IPS DF 4.7 (cell line): ENCODE data around the gene ADAMTSL1.

Experiments
- DNase-seq: peaks from one replicate; pipeline ENCODE4 v3.0.0-alpha.2; 2013; ENCODE audit warnings: low spot score; ENCODE audit errors: extremely low read depth

The ADAMTSL1 gene

DNA sequence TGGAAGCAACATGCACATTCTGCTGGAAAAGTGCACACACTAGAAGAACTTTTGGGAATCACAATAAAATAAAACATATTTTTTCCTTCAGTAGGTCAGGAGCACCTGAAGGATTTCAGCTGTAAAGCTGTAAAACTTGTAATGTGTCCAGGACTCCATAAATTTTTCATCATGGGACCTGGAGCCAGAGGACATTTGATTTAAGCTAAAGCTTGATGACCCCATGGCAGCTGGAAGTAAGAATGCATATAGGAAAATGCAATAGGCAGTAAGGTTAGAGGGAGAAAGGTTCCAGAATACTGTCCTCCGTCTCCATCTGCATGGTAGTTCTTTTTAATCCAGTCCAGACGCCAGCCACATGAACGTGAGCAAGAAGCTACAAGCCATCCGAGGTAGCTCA, 166.0 kb downstream of the ADAMTSL1 start:
- no peak for DNase-seq

- DNase-seq = no peak
Measured at GRCh38 chr9:18658804-18659705, 185.1 kb downstream of the ADAMTSL1 start.

- no peak for DNase-seq
Measured at GRCh38 chr9:18660001-18660400, 186.0 kb downstream of the ADAMTSL1 start.

DNA sequence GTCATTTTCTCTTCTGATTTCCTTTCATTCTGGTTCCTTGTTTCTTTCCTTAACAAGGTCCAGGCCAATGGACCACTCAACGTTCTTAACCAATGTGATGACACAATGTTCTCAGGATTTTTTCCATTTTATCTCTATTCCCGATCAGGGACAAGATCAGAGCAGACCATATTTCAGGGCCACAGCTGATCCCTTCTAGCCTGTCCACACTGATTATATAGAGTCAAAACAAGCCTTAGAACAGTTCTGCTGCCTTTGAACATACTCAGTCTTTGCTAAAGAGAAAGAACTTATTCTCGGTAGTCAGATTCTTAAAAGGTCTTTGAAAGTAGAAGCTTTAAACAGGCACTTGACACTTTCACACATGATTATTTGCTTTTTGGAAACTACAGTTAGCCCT, 188.4 kb downstream of the ADAMTSL1 start:
- no peak for DNase-seq

- DNase-seq = no peak
Measured at GRCh38 chr9:18665947-18666346, 192.0 kb downstream of the ADAMTSL1 start.

DNA sequence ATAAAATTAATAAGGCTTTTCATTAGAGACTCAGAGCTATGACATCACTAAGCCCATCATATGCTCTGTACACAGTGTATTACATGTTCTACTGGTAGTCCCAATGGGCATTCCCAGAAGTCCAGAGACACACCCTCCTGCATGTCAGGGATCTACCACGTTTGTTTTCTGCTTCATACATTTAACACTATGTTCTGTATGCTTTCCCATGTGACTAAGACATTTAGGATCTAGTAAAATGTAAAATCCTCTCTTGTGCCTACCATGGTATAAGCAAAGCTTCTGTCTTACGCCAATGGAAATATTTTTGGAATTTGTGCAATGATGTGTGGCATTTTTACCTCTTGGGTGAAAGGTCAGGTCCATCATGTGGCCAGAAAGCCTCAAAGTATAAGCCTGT, 192.4 kb downstream of the ADAMTSL1 start:
- no peak for DNase-seq

DNA sequence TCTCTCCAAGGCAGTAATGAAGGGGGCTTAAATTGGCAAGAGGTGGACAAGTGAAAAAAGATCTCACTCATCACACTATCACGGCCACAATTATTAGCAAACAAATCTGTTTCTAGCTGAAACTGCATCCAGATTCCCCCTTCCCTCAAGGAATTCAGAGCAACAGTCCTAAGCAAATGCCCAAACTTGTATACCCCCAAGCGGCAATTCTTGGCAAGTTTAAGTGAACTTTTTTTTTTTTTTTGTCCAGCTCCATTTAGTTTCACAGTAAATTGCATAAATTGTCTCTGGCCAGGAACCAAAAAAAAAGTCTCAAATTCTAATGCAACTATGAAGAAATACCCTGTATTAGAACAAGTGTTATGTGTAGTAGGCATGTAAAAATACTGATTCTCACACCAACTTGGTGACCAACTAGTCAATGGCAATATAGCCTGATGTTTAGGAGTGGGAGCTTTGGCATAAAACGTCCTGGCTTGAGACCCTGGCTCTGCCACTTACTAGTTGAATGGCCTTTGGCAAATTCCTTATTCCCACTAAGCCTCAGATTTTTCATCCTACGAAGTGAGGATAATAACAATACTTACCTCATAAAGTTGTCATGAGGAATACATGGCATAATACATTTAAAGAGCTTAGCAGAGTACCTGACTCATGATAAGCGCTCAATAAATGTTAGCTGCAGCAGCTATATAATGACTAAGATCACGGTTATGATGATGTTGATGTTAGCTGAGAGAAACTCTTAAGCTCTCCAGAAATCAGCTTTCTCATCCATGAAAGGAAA, 193.2 kb downstream of the ADAMTSL1 start:
- DNase-seq = no peak

DNA sequence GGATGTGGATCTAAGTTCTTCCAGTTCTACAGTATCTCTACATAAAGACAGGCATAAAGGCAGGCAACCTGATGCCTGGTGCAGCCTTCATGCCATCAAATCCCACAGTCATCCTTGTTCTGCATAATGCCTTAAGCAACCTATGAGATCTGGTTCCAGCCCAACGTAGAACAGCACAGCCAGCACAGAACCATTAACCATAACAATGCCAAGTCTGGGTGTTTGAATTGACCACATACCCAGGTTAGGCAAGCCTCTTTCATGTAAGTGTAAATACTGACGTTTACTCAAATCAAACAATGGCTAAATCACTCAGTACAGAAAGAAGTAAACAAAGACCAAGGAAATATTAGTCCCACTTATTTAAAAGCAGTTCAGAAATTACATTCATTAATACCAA, 195.0 kb downstream of the ADAMTSL1 start:
- peak; percentile 28 for DNase-seq

DNA sequence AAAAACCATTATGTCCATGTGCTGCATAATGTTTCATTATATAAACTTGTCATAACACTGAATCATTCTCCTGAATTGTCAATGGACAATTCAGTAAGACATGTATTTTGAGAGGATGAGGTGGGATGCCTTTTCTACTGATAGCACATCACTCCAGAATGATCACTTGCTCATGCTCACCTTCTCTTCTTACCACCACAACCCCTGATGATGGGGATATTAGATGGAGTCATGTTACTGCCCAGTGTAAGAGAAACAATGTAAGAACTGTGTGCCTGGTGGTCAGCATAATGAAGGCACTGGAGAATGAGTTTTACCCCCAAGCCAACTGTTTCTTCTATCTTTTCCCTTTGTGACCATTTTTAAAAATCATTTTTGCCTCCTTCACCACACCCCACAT, 198.8 kb downstream of the ADAMTSL1 start:
- no peak for DNase-seq

GRCh38 chr9:18673179-18673578, 199.2 kb downstream of the ADAMTSL1 start:
- DNase-seq = no peak

DNA sequence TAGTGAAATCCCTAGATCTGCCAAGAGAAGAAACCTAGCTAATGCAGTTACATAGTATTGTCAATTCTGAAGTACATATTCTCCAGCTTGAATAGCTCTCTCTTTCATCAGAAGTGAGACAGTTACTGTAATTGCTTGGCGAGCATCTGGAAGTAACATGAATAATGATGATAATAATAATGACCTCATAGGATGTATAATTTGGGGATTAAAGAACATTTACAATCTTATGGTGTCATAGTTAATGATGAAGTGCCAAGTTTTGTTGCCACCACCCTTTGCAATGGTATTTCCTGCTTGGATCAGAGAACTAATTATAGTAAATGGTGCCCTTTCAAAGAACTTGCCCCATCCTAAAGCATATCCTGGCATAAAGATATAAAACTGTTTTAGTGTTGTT, 201.4 kb downstream of the ADAMTSL1 start:
- no peak for DNase-seq

- no peak for DNase-seq
Measured at GRCh38 chr9:18675973-18676372, 202.0 kb downstream of the ADAMTSL1 start.

- DNase-seq = no peak
Measured at GRCh38 chr9:18676525-18676924, 202.6 kb downstream of the ADAMTSL1 start.

- no peak for DNase-seq
Measured at GRCh38 chr9:18678821-18679590, 205.1 kb downstream of the ADAMTSL1 start.

DNA sequence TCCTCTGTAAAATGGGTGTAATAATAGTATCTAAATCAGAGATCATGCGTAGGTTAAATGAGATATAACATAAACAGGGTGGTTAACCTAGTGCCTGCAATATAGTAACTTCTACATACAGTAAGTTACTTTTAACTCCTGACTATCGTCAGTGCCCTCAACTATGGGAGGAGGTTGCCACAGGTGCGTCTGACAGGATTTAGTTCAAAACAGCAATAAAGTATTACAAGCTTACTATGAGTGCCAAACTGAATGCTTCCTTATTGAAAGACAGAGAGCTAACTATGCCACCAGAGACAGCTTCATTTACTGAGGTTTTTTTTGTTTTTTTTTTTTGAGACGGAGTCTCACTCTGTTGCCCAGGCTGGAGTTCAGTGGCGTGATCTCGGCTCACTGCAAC, 209.0 kb downstream of the ADAMTSL1 start:
- DNase-seq = no peak

DNA sequence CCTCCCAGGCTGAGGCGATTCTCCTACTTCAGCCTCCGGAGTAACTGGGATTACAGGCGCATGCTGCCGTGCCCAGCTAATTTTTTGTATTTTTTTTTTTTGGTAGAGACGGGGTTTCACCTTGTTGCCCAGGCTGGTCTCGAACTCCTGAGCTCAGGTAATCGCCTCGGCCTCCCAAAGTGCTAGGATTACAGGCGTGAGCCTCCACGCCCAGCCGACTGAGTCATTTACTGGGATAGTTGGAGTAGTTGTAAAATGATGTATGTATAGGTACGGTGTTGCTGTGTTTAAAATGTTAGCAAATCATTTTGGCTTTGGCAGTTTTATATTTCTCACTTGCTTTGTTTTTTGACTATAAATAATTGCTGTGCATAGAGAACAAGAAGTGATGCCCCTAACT, 209.4 kb downstream of the ADAMTSL1 start:
- no peak for DNase-seq

- no peak for DNase-seq
Measured at GRCh38 chr9:18683851-18684250, 209.9 kb downstream of the ADAMTSL1 start.

DNA sequence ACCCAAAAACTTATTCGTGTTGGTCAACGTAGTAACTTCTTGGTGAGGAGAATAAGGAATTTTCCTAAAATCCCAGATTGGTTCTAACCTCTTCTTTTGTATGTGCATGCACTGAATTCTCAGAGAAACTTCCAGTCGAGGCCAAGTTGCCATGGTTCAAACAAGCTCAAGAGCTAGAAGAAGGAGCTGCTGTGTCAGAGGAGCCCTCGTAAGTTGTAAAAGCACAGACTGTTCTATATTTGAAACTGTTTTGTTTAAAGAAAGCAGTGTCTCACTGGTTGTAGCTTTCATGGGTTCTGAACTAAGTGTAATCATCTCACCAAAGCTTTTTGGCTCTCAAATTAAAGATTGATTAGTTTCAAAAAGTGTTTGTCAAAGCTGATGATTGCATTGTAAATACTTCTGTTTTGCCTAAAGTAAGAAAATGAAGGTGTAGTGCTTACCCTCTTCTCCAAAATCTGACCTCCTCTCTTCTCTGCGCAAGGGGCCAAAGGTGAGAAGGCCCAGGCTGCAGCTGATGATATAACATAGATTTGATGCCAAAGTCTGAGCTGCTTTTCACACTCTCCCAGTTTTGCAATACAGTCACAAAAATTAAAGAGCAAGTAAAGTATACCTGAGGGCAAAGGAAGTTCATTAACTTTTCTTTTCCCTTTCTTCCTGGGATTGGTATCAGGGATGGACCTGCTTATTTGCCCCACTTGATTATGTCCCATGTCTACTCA, 210.8 kb downstream of the ADAMTSL1 start:
- DNase-seq = no peak

GRCh38 chr9:18688581-18689565, 214.9 kb downstream of the ADAMTSL1 start:
- no peak for DNase-seq

DNA sequence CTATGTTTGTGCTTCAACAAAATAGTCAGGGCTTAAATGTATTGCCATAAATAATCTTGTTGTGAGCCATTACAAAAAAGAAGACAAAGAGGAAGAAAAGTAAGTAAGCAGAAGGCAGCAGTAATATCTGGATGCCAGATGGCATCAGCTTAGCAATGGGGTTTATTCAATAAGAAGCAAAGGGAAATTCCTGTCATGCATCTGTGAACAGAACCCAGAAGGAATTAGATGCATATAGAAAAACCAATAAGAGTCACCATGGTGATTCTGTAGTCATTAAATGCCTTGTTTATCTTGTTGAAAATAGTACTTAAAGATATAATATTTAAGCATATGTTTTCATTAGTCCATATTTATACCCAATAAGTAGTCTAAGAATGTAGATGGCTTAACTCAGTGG, 216.0 kb downstream of the ADAMTSL1 start:
- DNase-seq = no peak
